Left lung (tissue), 14 donors: ENCODE data around the gene NMT1. TPM values are rescaled to one million over a fixed set of nuclear protein-coding genes. Genes with fewer than 3 reads are reported as not detected.

Experiments
- ATAC-seq: fragments of 200-7000 bp; cut with Tn5 transposase; one replicate; pipeline ENCODE4 v1.9.1; 2020; ENCODE audit warnings: moderate library complexity
- DNase-seq, 4 donors: peaks; one replicate each; pipeline ENCODE4 v3.0.0-alpha.2; 2013 to 2020
- H3K27ac ChIP-seq, 2 donors: fragments of 200-600 bp; sonication (generic) in 1 of 2; one replicate each; pipeline versions ENCODE4 v1.5.0 to v1.8.0; 2020 to 2021
- H3K27me3 ChIP-seq, 2 donors: fragments of 200-600 bp; sonication (generic) in 1 of 2; one replicate each; pipeline versions ENCODE4 v1.5.0 to v1.8.0; 2020 to 2021
- H3K36me3 ChIP-seq, 2 donors: fragments of 200-600 bp; sonication (generic) in 1 of 2; one replicate each; pipeline versions ENCODE4 v1.5.0 to v1.8.0; 2020 to 2021
- H3K4me1 ChIP-seq, 2 donors: fragments of 200-600 bp; one replicate each; pipeline ENCODE4 v1.8.0; 2021
- H3K4me3 ChIP-seq, 2 donors: fragments of 200-600 bp; sonication (generic) in 1 of 2; one replicate each; pipeline versions ENCODE4 v1.5.0 to v1.8.0; 2020 to 2021; ENCODE audit warnings: mild to moderate bottlenecking in 1 of 2
- H3K9me3 ChIP-seq, 2 donors: fragments of 200-600 bp; sonication (generic) in 1 of 2; one replicate each; pipeline versions ENCODE4 v1.5.0 to v1.8.0; 2020 to 2021
- CTCF ChIP-seq, 2 donors: fragments of 200-600 bp; sonication (generic) in 1 of 2; IDR thresholded peaks; one replicate each; pipeline versions ENCODE4 v1.5.0 to v1.8.0; 2021; ENCODE audit warnings: antibody characterized with exemption in 2 of 2
- intact Hi-C, 2 donors: fragments of 100-400 bp; cut with DNase I; formaldehyde crosslinking; loops; one replicate each; pipeline versions ENCODE4 v1.11.2 to v1.14.2; 2022
- long read RNA-seq, 12 donors: library from polyadenylated mRNA in 2 of 12; unstranded in 2 of 12; transcript quantifications; one replicate each; pipeline ENCODE4 v2.0.0 and lab custom pipeline, GENCODE V29; 2019 to 2026
- polyA plus RNA-seq, 6 donors: library from polyadenylated mRNA; unstranded; fragments of 120-200 nt; gene quantifications; one replicate each; pipeline ENCODE4 v1.2.1, GENCODE V29; 2013; ENCODE audit not compliant: insufficient read length in 6 of 6
- total RNA-seq, 2 donors: library from RNA; stranded (reverse); fragmentation: NEBNext Ultra II Directional; extraction: Animal tissue kit (Norgen Biotek cat#: 25700); gene quantifications; one replicate each; pipeline ENCODE4 v1.2.1, GENCODE V29; 2021
- donor health status: DM: no; HTN: yes; CAD: no.
- donor health status: DM: no; HTN: no; CAD: no.

The NMT1 gene
- total RNA-seq (100 to 1,000 TPM; 123 to 129 TPM), polyA plus RNA-seq (10 to 100 TPM; 59.8 to 73.2 (median 64.6) TPM)
- long read RNA-seq, donor 1, full-length matches to known transcripts: 8 of 25 reads
- long read RNA-seq, donor 1, partial matches to known transcripts: 17 of 25 reads
- long read RNA-seq, donor 1, other reads (novel, unspliced or antisense): 0 of 25 reads
- long read RNA-seq, donor 2, full-length matches to known transcripts: 5 of 14 reads
- long read RNA-seq, donor 2, partial matches to known transcripts: 9 of 14 reads
- long read RNA-seq, donor 2, other reads (novel, unspliced or antisense): 0 of 14 reads
- long read RNA-seq, donor 3, full-length matches to known transcripts: 10 of 20 reads
- long read RNA-seq, donor 3, partial matches to known transcripts: 10 of 20 reads
- long read RNA-seq, donor 3, other reads (novel, unspliced or antisense): 0 of 20 reads
- long read RNA-seq, donor 4, full-length matches to known transcripts: 5 of 11 reads
- long read RNA-seq, donor 4, partial matches to known transcripts: 2 of 11 reads
- long read RNA-seq, donor 4, other reads (novel, unspliced or antisense): 4 of 11 reads
- long read RNA-seq, donor 5, full-length matches to known transcripts: 5 of 18 reads
- long read RNA-seq, donor 5, partial matches to known transcripts: 13 of 18 reads
- long read RNA-seq, donor 5, other reads (novel, unspliced or antisense): 0 of 18 reads
- long read RNA-seq, donor 6, full-length matches to known transcripts: 9 of 19 reads
- long read RNA-seq, donor 6, partial matches to known transcripts: 10 of 19 reads
- long read RNA-seq, donor 6, other reads (novel, unspliced or antisense): 0 of 19 reads
- long read RNA-seq, donor 7, full-length matches to known transcripts: 8 of 8 reads
- long read RNA-seq, donor 7, partial matches to known transcripts: 0 of 8 reads
- long read RNA-seq, donor 7, other reads (novel, unspliced or antisense): 0 of 8 reads
- long read RNA-seq, donor 8, full-length matches to known transcripts: 8 of 8 reads
- long read RNA-seq, donor 8, partial matches to known transcripts: 0 of 8 reads
- long read RNA-seq, donor 8, other reads (novel, unspliced or antisense): 0 of 8 reads
- long read RNA-seq, donor 9: 0 reads
- long read RNA-seq, donor 10, full-length matches to known transcripts: 2 of 8 reads
- long read RNA-seq, donor 10, partial matches to known transcripts: 3 of 8 reads
- long read RNA-seq, donor 10, other reads (novel, unspliced or antisense): 3 of 8 reads
- long read RNA-seq, donor 11: 0 reads
- long read RNA-seq, donor 12, full-length matches to known transcripts: 5 of 5 reads
- long read RNA-seq, donor 12, partial matches to known transcripts: 0 of 5 reads
- long read RNA-seq, donor 12, other reads (novel, unspliced or antisense): 0 of 5 reads

- peak within 1 kb of the TSS; percentile 76 to 93 for H3K27ac ChIP-seq
- H3K27me3 ChIP-seq: no peaks in the 10 kb centered on the region
- DNase-seq: peak; percentile 95 to 100 (median 98)
- no peaks in the 10 kb centered on the region for H3K9me3 ChIP-seq
- intact Hi-C loops: no loop called here
- ATAC-seq: peak; percentile 97
- TF ChIP-seq CTCF (IDR thresholded peaks at IDR 0.05): no peak
- H3K4me3 ChIP-seq: peak within 1 kb of the TSS; percentile 81 to 90
- H3K36me3 ChIP-seq: no peaks in the 10 kb centered on the region
- H3K4me1 ChIP-seq: peaks cover 18 to 57% of the 10 kb centered on the region in 2 donors
Measured at GRCh38 chr17:45060797-45061605, at the start of gene NMT1. Gene NMT1 (plus strand): TSS chr17:45061317. CDS start chr17:45061330, 13 bp downstream.

DNA sequence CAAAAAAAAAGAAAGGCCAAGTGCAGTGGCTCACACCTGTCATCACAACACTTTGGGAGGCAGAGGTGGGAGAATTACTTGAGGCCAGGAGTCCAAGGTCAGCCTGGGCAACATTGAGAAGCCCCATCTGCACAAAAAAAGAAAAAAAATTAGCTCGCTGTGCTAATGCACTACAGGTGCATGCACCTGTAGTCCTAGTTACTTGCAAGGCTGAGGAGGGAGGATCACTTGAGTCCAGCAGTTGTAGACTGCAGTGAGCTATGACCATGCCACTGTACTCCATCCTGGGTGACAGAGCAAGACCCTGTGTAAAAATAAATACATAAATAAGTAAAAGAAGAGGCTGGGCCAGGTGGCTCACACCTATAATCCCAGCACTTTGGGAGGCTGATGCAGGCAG, 49.4 kb upstream of the NMT1 start:
- DNase-seq: no peak
- Histone ChIP-seq H3K4me3 (no peak overlapping the region), H3K4me1 (no peaks in the 10 kb centered on the region), H3K27ac (no peak overlapping the region), H3K27me3 (peaks cover 0 to 4% of the 10 kb centered on the region in 2 donors), H3K36me3 (no peaks in the 10 kb centered on the region), H3K9me3 (no peaks in the 10 kb centered on the region)
- ATAC-seq: no peak
- intact Hi-C loops: loop anchor here (10.0 kb wide), 2 partner anchors 97 to 237 kb away; partner anchors contain the start of gene GFAP (in 1 of the 2)
- no peak for TF ChIP-seq CTCF (IDR thresholded peaks at IDR 0.05)

DNA sequence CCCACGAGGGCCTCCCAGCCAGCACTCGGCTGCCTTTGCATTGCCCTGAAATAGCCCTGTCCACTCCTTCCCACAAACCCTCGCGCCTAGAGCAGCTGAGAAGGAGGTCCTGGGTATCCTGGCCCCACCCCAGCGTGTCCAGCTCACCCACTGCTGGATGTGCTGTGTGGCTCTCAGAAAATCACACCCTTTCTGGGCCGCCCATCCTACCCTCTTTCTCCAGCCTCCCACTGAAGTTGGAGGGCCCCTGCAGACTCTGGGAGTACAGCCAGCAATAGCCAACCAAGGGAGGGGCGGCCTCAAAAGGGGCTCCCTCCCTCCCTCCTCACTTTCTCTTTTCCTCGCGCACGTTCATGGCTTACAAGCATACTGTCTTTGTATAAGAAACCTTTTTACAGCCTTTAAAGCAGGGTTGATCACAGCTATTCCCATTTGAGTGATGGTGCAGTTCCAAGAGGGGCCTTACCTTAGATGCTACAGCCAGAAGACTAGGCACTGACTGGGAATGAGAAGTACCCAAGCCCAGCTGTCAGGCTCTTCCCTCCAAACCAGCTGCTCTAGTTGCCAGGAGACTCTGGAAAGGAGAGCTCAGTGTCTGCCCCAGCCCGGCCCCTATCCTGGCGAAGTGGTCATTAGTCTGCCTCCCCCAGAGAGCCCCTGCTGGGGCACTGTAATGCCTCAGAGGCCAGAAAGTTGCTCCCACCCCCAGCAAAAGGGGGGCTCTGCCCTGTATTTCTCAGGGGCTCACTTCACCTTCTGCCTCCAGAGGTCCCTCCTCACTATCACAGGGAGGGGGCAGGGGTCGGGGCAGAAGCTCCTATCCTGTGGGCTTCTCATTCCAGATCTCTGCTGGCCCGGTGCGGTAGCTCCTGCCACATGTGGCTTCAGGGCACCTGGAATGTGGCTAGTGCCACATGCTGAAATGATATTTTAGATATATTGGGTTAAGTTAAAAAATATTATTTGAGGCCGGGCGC, 47.8 kb upstream of the NMT1 start:
- intact Hi-C loops: loop anchor here (10.0 kb wide), 2 partner anchors 99 to 239 kb away; partner anchors contain the start of gene GFAP (in 1 of the 2)
- H3K4me3 ChIP-seq: no peak overlapping the region

More for the DNA sequence above, 47.8 kb upstream of the NMT1 start:
- Histone ChIP-seq H3K27me3 (peaks cover 0 to 19% of the 10 kb centered on the region in 2 donors), H3K4me1 (no peaks in the 10 kb centered on the region), H3K9me3 (no peaks in the 10 kb centered on the region), H3K27ac (no peak overlapping the region), H3K36me3 (no peaks in the 10 kb centered on the region)
- peak; percentile 53 for ATAC-seq
- TF ChIP-seq CTCF (IDR thresholded peaks at IDR 0.05): no peak
- DNase-seq: no peak
